Esophagus squamous epithelium (tissue), 5 donors: ENCODE measurements around the gene MFSD11. TPM values are rescaled to one million over a fixed set of nuclear protein-coding genes. Genes with fewer than 3 reads are reported as not detected.
"Not testable (repeated sequence)": the region's sequence is repeated elsewhere in the genome, so short reads cannot be mapped to it uniquely, and the experiment has no call there.

Source experiments
- DNase-seq: peaks from one replicate; lab custom pipeline; 2025; lab: John Stamatoyannopoulos, UW
- H3K27ac ChIP-seq, 4 donors: fragments of 200-600 bp; sonication (generic); one replicate each; pipeline ENCODE4 v1.5.1; 2016 to 2019; ENCODE audit warnings: mild to moderate bottlenecking in 1 of 4
- H3K27me3 ChIP-seq, 4 donors: fragments of 200-600 bp; sonication (generic); 1 replicate in 3 of 4; 2 replicates in 1 of 4; pipeline versions ENCODE4 v1.5.1 to v1.6.0; 2017 to 2021; ENCODE audit warnings: antibody characterized with exemption in 1 of 4
- H3K36me3 ChIP-seq, 3 donors: fragments of 200-600 bp; sonication (generic); one replicate each; pipeline ENCODE4 v1.5.1; 2016 to 2019
- H3K4me1 ChIP-seq, 3 donors: fragments of 200-600 bp; sonication (generic); one replicate each; pipeline ENCODE4 v1.5.1; 2017 to 2019
- H3K4me3 ChIP-seq, 4 donors: fragments of 200-600 bp; sonication (generic); 1 replicate in 3 of 4; 2 replicates in 1 of 4; pipeline ENCODE4 v1.5.1; 2016 to 2019; ENCODE audit warnings: mild to moderate bottlenecking in 2 of 4, moderate library complexity in 1 of 4
- H3K9me3 ChIP-seq, 3 donors: fragments of 200-600 bp; sonication (generic); one replicate each; pipeline ENCODE4 v1.5.1; 2016 to 2019
- CTCF ChIP-seq, 6 experiments: fragments of 450-650 bp in 4 of 6; fragments of 200-600 bp in 2 of 6; sonication (generic) in 2 of 6; IDR thresholded peaks; one replicate each; pipeline ENCODE4 v1.5.1; 2016 to 2019; ENCODE audit warnings: antibody characterized with exemption in 6 of 6, mild to moderate bottlenecking in 4 of 6, moderate library complexity in 4 of 6
- POLR2A ChIP-seq, 4 donors: fragments of 450-650 bp; IDR thresholded peaks; one replicate each; pipeline ENCODE4 v1.6.1; 2017; ENCODE audit warnings: antibody characterized with exemption in 4 of 4, mild to moderate bottlenecking in 4 of 4, moderate library complexity in 3 of 4
- WGBS, 2 donors: methylation state at CpG; one replicate each; pipeline ENCODE4 v1.1.5; 2018; 5-methylcytosine and 5-hydroxymethylcytosine counted together
- intact Hi-C: fragments of 100-400 bp; cut with DNase I; formaldehyde crosslinking; loops from one replicate; pipeline ENCODE4 v1.15.0; 2022
- total RNA-seq, 4 donors: library from RNA; depleted of rRNA; stranded (reverse); fragments of >200 nt; gene quantifications; one replicate each; pipeline ENCODE4 v1.1.0, GENCODE V29; 2016
- donor health status: DM: yes; HTN: yes; CAD: no.

MFSD11 gene
- total RNA-seq, 4 donors from 2014 or later: 24.2 to 31.0 (median 28.1) TPM

- no peak for TF ChIP-seq CTCF (IDR thresholded peaks at IDR 0.05)
- TF ChIP-seq POLR2A (IDR thresholded peaks at IDR 0.05): no peak
- Histone ChIP-seq H3K4me1 (no peaks in the 10 kb centered on the region), H3K4me3 (no peak overlapping the region), H3K27ac (no peak overlapping the region), H3K36me3 (no peaks in the 10 kb centered on the region), H3K9me3 (no peaks in the 10 kb centered on the region), H3K27me3 (peaks cover 0 to 9% (median 0%) of the 10 kb centered on the region in 4 donors)
- WGBS, 2 donors: 83% methylated on average over 4 of the region's 4 CpGs
- no peak for DNase-seq
- intact Hi-C loops: no loop called here
These were observed 73.0 kb downstream of the MFSD11 start for GRCh38 chr17:76810956-76811355.

- H3K4me1 ChIP-seq: no peaks in the 10 kb centered on the region
- WGBS, 2 donors: 75 to 79% methylated on average over 4 to 5 of the region's 5 CpGs
- no peak for TF ChIP-seq POLR2A (IDR thresholded peaks at IDR 0.05)
- no peak for TF ChIP-seq CTCF (IDR thresholded peaks at IDR 0.05)
- H3K4me3 ChIP-seq: no peak overlapping the region
- no peaks in the 10 kb centered on the region for H3K9me3 ChIP-seq
- H3K36me3 ChIP-seq: no peaks in the 10 kb centered on the region
- peaks cover 0 to 9% (median 0%) of the 10 kb centered on the region in 4 donors for H3K27me3 ChIP-seq
- DNase-seq: no peak
- intact Hi-C loops: no loop called here
- H3K27ac ChIP-seq: no peak overlapping the region
These were observed 73.9 kb downstream of the MFSD11 start for GRCh38 chr17:76811834-76812233.

GRCh38 chr17:76812263-76812662, 74.3 kb downstream of the MFSD11 start:
- Histone ChIP-seq H3K27ac (no peak overlapping the region), H3K9me3 (no peaks in the 10 kb centered on the region), H3K27me3 (peaks cover 0 to 10% (median 0%) of the 10 kb centered on the region in 4 donors), H3K4me3 (no peak overlapping the region), H3K4me1 (no peaks in the 10 kb centered on the region), H3K36me3 (no peaks in the 10 kb centered on the region)
- DNase-seq: no peak
- no peak for TF ChIP-seq CTCF (IDR thresholded peaks at IDR 0.05)
- TF ChIP-seq POLR2A (IDR thresholded peaks at IDR 0.05): no peak
- WGBS, 2 donors: 40 to 51% methylated on average over 3 to 4 of the region's 4 CpGs
- intact Hi-C loops: no loop called here

- Histone ChIP-seq H3K27me3 (peaks cover 0 to 12% (median 0%) of the 10 kb centered on the region in 4 donors), H3K4me1 (no peaks in the 10 kb centered on the region), H3K4me3 (no peak overlapping the region), H3K36me3 (no peaks in the 10 kb centered on the region), H3K9me3 (no peaks in the 10 kb centered on the region), H3K27ac (no peak overlapping the region)
- WGBS, 2 donors: 72 to 80% methylated on average over 4 of the region's 4 CpGs
- intact Hi-C loops: no loop called here
- no peak for TF ChIP-seq POLR2A (IDR thresholded peaks at IDR 0.05)
- no peak for TF ChIP-seq CTCF (IDR thresholded peaks at IDR 0.05)
- no peak for DNase-seq
These were observed 75.0 kb downstream of the MFSD11 start for GRCh38 chr17:76812968-76813367.

- WGBS, 2 donors: 60 to 75% methylated on average over 8 to 9 of the region's 9 CpGs
- peaks cover 0 to 22% (median 0%) of the 10 kb centered on the region in 4 donors for H3K27me3 ChIP-seq
- H3K27ac ChIP-seq, H3K4me3 ChIP-seq, DNase-seq, intact Hi-C loops, H3K9me3 ChIP-seq, H3K36me3 ChIP-seq, H3K4me1 ChIP-seq: not testable (repeated sequence)
These were observed 78.1 kb downstream of the MFSD11 start for GRCh38 chr17:76815907-76816589.
